ENCODE data around the gene BCAS3. TPM values are rescaled to one million over a fixed set of nuclear protein-coding genes. Genes with fewer than 3 reads are reported as not detected.

Gene BCAS3
- total RNA-seq, 1 experiment from 2014 or later, result 26.3 TPM

- Histone ChIP-seq H3K9me3 (ENCODE audit: control insufficient read depth in 1 of 2, insufficient read depth in 1 of 2, low read depth in 1 of 2, low read length in 2 of 2) (no peaks in the 10 kb centered on the region), H3K9me2 (ENCODE audit: insufficient read depth) (no peaks in the 10 kb centered on the region), H3K36me3 (ENCODE audit: control insufficient read depth in 1 of 2, insufficient read depth in 2 of 2, low read length in 2 of 2) (no peaks in the 10 kb centered on the region), H3K4me2 (ENCODE audit: low read length) (no peak overlapping the region), H3K27ac (ENCODE audit: low read depth, low read length) (no peak overlapping the region), H3K9ac (ENCODE audit: low read length) (no peak overlapping the region), H3K4me1 (ENCODE audit: control insufficient read depth in 1 of 2, insufficient read depth in 2 of 2, low read length in 2 of 2) (no peaks in the 10 kb centered on the region), H2AFZ (ENCODE audit: low read depth, low read length, poor library complexity, severe bottlenecking) (no peak overlapping the region), H3K79me2 (ENCODE audit: insufficient read depth, low read length) (no peaks in the 10 kb centered on the region), H4K20me1 (ENCODE audit: insufficient read depth) (no peaks in the 10 kb centered on the region), H3K27me3 (ENCODE audit: insufficient read depth, low read length) (no peaks in the 10 kb centered on the region), H3K4me3 (replicated peaks in 1 of 2; ENCODE audit: low read depth in 1 of 2, low read length in 2 of 2) (no peak overlapping the region)
- ChIA-PET POLR2A (no interaction called here), RAD21 (ENCODE audit: low non-redundant PET in 1 of 2, low total read pairs in 2 of 2, uncharacterized antibody in 2 of 2, unreplicated experiment in 2 of 2) (no interaction called here), CTCF (interaction anchor here (1.3 to 1.5 kb wide), 2 partner anchors 24 to 227 kb away, joined by 3 to 4 read pairs; no protein-coding TSS in a partner anchor)
- TF ChIP-seq EZH2 (IDR thresholded peaks at IDR 0.05) (no peak), RAD21 (IDR thresholded peaks at IDR 0.05; ENCODE audit: low read depth) (no peak), EGR1 (IDR thresholded peaks at IDR 0.05; ENCODE audit: low read depth) (no peak)
- TF ChIP-seq, protein P1, sequence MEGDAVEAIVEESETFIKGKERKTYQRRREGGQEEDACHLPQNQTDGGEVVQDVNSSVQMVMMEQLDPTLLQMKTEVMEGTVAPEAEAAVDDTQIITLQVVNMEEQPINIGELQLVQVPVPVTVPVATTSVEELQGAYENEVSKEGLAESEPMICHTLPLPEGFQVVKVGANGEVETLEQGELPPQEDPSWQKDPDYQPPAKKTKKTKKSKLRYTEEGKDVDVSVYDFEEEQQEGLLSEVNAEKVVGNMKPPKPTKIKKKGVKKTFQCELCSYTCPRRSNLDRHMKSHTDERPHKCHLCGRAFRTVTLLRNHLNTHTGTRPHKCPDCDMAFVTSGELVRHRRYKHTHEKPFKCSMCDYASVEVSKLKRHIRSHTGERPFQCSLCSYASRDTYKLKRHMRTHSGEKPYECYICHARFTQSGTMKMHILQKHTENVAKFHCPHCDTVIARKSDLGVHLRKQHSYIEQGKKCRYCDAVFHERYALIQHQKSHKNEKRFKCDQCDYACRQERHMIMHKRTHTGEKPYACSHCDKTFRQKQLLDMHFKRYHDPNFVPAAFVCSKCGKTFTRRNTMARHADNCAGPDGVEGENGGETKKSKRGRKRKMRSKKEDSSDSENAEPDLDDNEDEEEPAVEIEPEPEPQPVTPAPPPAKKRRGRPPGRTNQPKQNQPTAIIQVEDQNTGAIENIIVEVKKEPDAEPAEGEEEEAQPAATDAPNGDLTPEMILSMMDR (IDR thresholded peaks at IDR 0.05 in 2 of 3, conservative IDR thresholded peaks at IDR 0.05 in 1 of 3; ENCODE audit: borderline replicate concordance in 1 of 3, insufficient read depth in 1 of 3, low read depth in 2 of 3, low read length in 2 of 3), result no peak
- no TSS peak for BruUV-seq (replicated peaks)
- ATAC-seq (no peak), DNase-seq (ENCODE audit: low read depth, low spot score) (no peak)
- intact Hi-C loops (cut with micrococcal nuclease), result no loop called here
These were observed 269.9 kb downstream of the BCAS3 start for GRCh38 chr17:60947543-60947942.

- BruUV-seq (replicated peaks), result no TSS peak
- Histone ChIP-seq H4K20me1 (ENCODE audit: insufficient read depth) (no peaks in the 10 kb centered on the region), H3K4me2 (ENCODE audit: low read length) (no peak overlapping the region), H3K9me2 (ENCODE audit: insufficient read depth) (no peaks in the 10 kb centered on the region), H2AFZ (ENCODE audit: low read depth, low read length, poor library complexity, severe bottlenecking) (no peak overlapping the region), H3K27me3 (ENCODE audit: insufficient read depth, low read length) (no peaks in the 10 kb centered on the region), H3K4me1 (ENCODE audit: control insufficient read depth in 1 of 2, insufficient read depth in 2 of 2, low read length in 2 of 2) (no peaks in the 10 kb centered on the region), H3K9me3 (ENCODE audit: control insufficient read depth in 1 of 2, insufficient read depth in 1 of 2, low read depth in 1 of 2, low read length in 2 of 2) (no peaks in the 10 kb centered on the region), H3K36me3 (ENCODE audit: control insufficient read depth in 1 of 2, insufficient read depth in 2 of 2, low read length in 2 of 2) (no peaks in the 10 kb centered on the region), H3K4me3 (replicated peaks in 1 of 2; ENCODE audit: low read depth in 1 of 2, low read length in 2 of 2) (no peak overlapping the region), H3K79me2 (ENCODE audit: insufficient read depth, low read length) (no peaks in the 10 kb centered on the region), H3K27ac (ENCODE audit: low read depth, low read length) (no peak overlapping the region), H3K9ac (ENCODE audit: low read length) (no peak overlapping the region)
- intact Hi-C loops (cut with micrococcal nuclease), result no loop called here
- ATAC-seq (no peak), DNase-seq (ENCODE audit: low read depth, low spot score) (no peak)
- ChIA-PET POLR2A (no interaction called here), CTCF (interaction anchor here (2.0 kb wide), 1 partner anchor 19 kb away, joined by 11 read pairs; no protein-coding TSS in a partner anchor), RAD21 (ENCODE audit: low non-redundant PET in 1 of 2, low total read pairs in 2 of 2, uncharacterized antibody in 2 of 2, unreplicated experiment in 2 of 2) (no interaction called here)
- TF ChIP-seq, protein P2, sequence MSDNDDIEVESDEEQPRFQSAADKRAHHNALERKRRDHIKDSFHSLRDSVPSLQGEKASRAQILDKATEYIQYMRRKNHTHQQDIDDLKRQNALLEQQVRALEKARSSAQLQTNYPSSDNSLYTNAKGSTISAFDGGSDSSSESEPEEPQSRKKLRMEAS (IDR thresholded peaks at IDR 0.05), result no peak
- TF ChIP-seq FOSL1 (IDR thresholded peaks at IDR 0.05; ENCODE audit: low read depth) (no peak), SRF (IDR thresholded peaks at IDR 0.05; ENCODE audit: low read depth) (no peak), ZNF274 (IDR thresholded peaks at IDR 0.05; ENCODE audit: low read depth, low read length) (no peak), YY1 (IDR thresholded peaks at IDR 0.05; ENCODE audit: extremely low read depth, insufficient replicate concordance, low read depth, low read length) (no peak)
- TF ChIP-seq, protein P3, sequence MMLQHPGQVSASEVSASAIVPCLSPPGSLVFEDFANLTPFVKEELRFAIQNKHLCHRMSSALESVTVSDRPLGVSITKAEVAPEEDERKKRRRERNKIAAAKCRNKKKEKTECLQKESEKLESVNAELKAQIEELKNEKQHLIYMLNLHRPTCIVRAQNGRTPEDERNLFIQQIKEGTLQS (IDR thresholded peaks at IDR 0.05), result no peak
These were observed 275.1 kb downstream of the BCAS3 start for GRCh38 chr17:60952747-60953146.

All from HCT116 (cell line).